B cell (primary cell): ENCODE results near the gene CHAF1A. TPM values are rescaled to one million over a fixed set of nuclear protein-coding genes. Genes with fewer than 3 reads are reported as not detected.

Experiments
- ATAC-seq: fragments of 200-7000 bp; cut with Tn5 transposase; one replicate; pipeline ENCODE4 v1.10.0; 2021; ENCODE audit warnings: low read depth, mild to moderate bottlenecking, moderate number of reproducible peaks, moderate library complexity
- CTCF ChIA-PET: fragments of 350-600 bp; sonication (Branson Sonifier 250); formaldehyde crosslinking; loops from one replicate; lab custom pipeline; 2021; ENCODE audit warnings: antibody characterized with exemption, inconsistent platforms; lab: Charles Lee
- POLR2A ChIA-PET: fragments of 350-600 bp; sonication (Branson Sonifier 250); formaldehyde crosslinking; loops from one replicate; lab custom pipeline; 2021; ENCODE audit warnings: antibody characterized with exemption; lab: Charles Lee
- DNase-seq: peaks from one replicate; pipeline ENCODE4 v3.0.0; 2013
- H2AFZ ChIP-seq: 2 replicates; pipeline ENCODE4 v1.6.1; 2012; ENCODE audit warnings: mild to moderate bottlenecking, low read depth, low read length; ENCODE audit not compliant: insufficient read depth, poor library complexity, severe bottlenecking
- H3K27ac ChIP-seq, 2 donors: 1 replicate in 1 of 2; 2 replicates in 1 of 2; pipeline ENCODE4 v1.5.1; 2012 to 2013; ENCODE audit warnings: low read length in 2 of 2, mild to moderate bottlenecking in 2 of 2, moderate library complexity in 1 of 2
- H3K27me3 ChIP-seq, 4 experiments: fragments of 200-600 bp in 1 of 4; sonication (generic) in 1 of 4; replicated peaks in 1 of 4; 1 replicate in 2 of 4; 2 replicates in 2 of 4; pipeline versions ENCODE4 v1.6.1 to v1.7.0; 2013 to 2016; ENCODE audit warnings: low read length in 3 of 4, mild to moderate bottlenecking in 2 of 4, mixed read lengths in 1 of 4, moderate library complexity in 1 of 4; ENCODE audit not compliant: insufficient read depth in 4 of 4, control insufficient read depth in 3 of 4; ENCODE audit errors: control extremely low read depth in 1 of 4
- H3K36me3 ChIP-seq, 2 experiments: replicated peaks in 1 of 2; 1 replicate in 1 of 2; 2 replicates in 1 of 2; pipeline versions ENCODE4 v1.6.1 to v1.7.1; 2013; ENCODE audit warnings: low read length in 1 of 2; ENCODE audit not compliant: insufficient read depth in 2 of 2, control insufficient read depth in 1 of 2; ENCODE audit errors: control extremely low read depth in 1 of 2, extremely low read depth in 1 of 2
- H3K4me1 ChIP-seq, 2 donors: fragments of 200-600 bp in 1 of 2; sonication (generic) in 1 of 2; 1 replicate in 1 of 2; 2 replicates in 1 of 2; pipeline versions ENCODE4 v1.5.1 to v1.6.1; 2013 to 2017; ENCODE audit warnings: low read length in 2 of 2; ENCODE audit not compliant: control insufficient read depth in 2 of 2, insufficient read depth in 2 of 2
- H3K4me2 ChIP-seq: replicated peaks from 2 replicates; pipeline ENCODE3; 2012; ENCODE audit warnings: mild to moderate bottlenecking, low read depth, low read length; ENCODE audit not compliant: poor library complexity, severe bottlenecking
- H3K4me3 ChIP-seq, 5 experiments: fragments of 200-600 bp in 1 of 5; sonication (generic) in 1 of 5; 1 replicate in 3 of 5; 2 replicates in 2 of 5; pipeline versions ENCODE4 v1.5.1 to v1.7.0; 2011 to 2016; ENCODE audit warnings: low read length in 4 of 5, mild to moderate bottlenecking in 4 of 5, low read depth in 2 of 5, control low read depth in 1 of 5, moderate library complexity in 1 of 5; ENCODE audit not compliant: insufficient read depth in 1 of 5; ENCODE audit errors: control extremely low read depth in 1 of 5, extremely low read depth in 1 of 5
- H3K79me2 ChIP-seq: fragments of 200-600 bp; sonication (generic); one replicate; pipeline ENCODE4 v1.6.0; 2016; ENCODE audit warnings: low read length; ENCODE audit not compliant: control insufficient read depth, insufficient read depth
- H3K9ac ChIP-seq: fragments of 200-600 bp; sonication (generic); 2 replicates; pipeline ENCODE4 v1.6.1; 2017; ENCODE audit warnings: mild to moderate bottlenecking, low read length, moderate library complexity
- H3K9me3 ChIP-seq, 3 donors: one replicate each; pipeline versions ENCODE4 v1.6.1 to v1.7.1; 2013; ENCODE audit warnings: low read length in 2 of 3; ENCODE audit not compliant: control insufficient read depth in 2 of 3, insufficient read depth in 1 of 3; ENCODE audit errors: control extremely low read depth in 1 of 3
- H4K20me1 ChIP-seq: 2 replicates; pipeline ENCODE4 v1.6.0; 2012; ENCODE audit warnings: mild to moderate bottlenecking, low read length; ENCODE audit not compliant: insufficient read depth, control insufficient read depth, poor library complexity, severe bottlenecking
- H3K27ac Mint-ChIP-seq: one replicate; pipeline ENCODE4 v1.8.0; 2021; ENCODE audit warnings: mixed read lengths
- H3K27me3 Mint-ChIP-seq: one replicate; pipeline ENCODE4 v1.8.0; 2021; ENCODE audit warnings: mixed read lengths
- H3K4me1 Mint-ChIP-seq: one replicate; pipeline ENCODE4 v1.8.0; 2021; ENCODE audit warnings: mixed read lengths
- H3K4me3 Mint-ChIP-seq: one replicate; pipeline ENCODE4 v1.8.0; 2021; ENCODE audit warnings: mixed read lengths
- H3K9me3 Mint-ChIP-seq: one replicate; pipeline ENCODE4 v1.8.0; 2022; ENCODE audit warnings: mixed read lengths; ENCODE audit not compliant: insufficient read depth
- CTCF ChIP-seq: fragments of 200-600 bp; IDR thresholded peaks from one replicate; pipeline ENCODE4 v1.8.0; 2022; ENCODE audit warnings: antibody characterized with exemption, mild to moderate bottlenecking
- EZH2 ChIP-seq: IDR thresholded peaks from 2 replicates; pipeline ENCODE4 v1.6.1; 2012; ENCODE audit warnings: borderline replicate concordance, low read depth, mild to moderate bottlenecking, moderate library complexity, low read length; ENCODE audit not compliant: insufficient read depth, poor library complexity, severe bottlenecking
- WGBS: methylation state at CpG from one replicate; pipeline ENCODE4 v1.1.5; 2013; ENCODE audit warnings: missing lambda C conversion rate; ENCODE audit not compliant: insufficient coverage; 5-methylcytosine and 5-hydroxymethylcytosine counted together
- intact Hi-C: fragments of 100-400 bp; cut with micrococcal nuclease; formaldehyde crosslinking; loops from one replicate; pipeline ENCODE4 v1.10.0; 2022
- polyA plus RNA-seq: library from polyadenylated mRNA; depleted of rRNA; stranded (reverse); fragments of >200 nt; gene quantifications from 2 replicates; pipeline ENCODE4 v1.2.3, GENCODE V29; 2012
- total RNA-seq, 2 donors: library from RNA; stranded (reverse); fragments of 120-200 nt in 1 of 2; gene quantifications; 1 replicate in 1 of 2; 2 replicates in 1 of 2; pipeline versions ENCODE4 v1.2.3 to v1.2.4, GENCODE V29; 2013 to 2022

The CHAF1A gene
- total and polyA plus RNA-seq, 2 donors (not counting 1 experiment from before 2014, with no cell fraction given) = 15.1 to 19.7 TPM

- H3K79me2 ChIP-seq = no peaks in the 10 kb centered on the region
- H3K36me3 ChIP-seq = no peaks in the 10 kb centered on the region
- Mint-ChIP-seq H3K4me1 (peaks cover 30% of the 10 kb centered on the region), H3K4me3 (no peak overlapping the region), H3K9me3 (no peaks in the 10 kb centered on the region), H3K27me3 (no peaks in the 10 kb centered on the region), H3K27ac (peak overlapping the region; percentile 89)
- H2AFZ ChIP-seq = no peak overlapping the region
- no peak overlapping the region for H3K9ac ChIP-seq
- intact Hi-C loops = no loop called here
- WGBS = 85% methylated on average over 12 of the region's 12 CpGs
- peaks cover 18 to 40% of the 10 kb centered on the region in 2 donors for H3K4me1 ChIP-seq
- CTCF ChIA-PET = interaction anchor here (1.1 kb wide), 1 partner anchor 15 kb away, joined by 3 read pairs; no protein-coding TSS in a partner anchor
- DNase-seq (no peak), ATAC-seq (no peak)
- H4K20me1 ChIP-seq = no peaks in the 10 kb centered on the region
- H3K4me3 ChIP-seq = no peak overlapping the region
- POLR2A ChIA-PET = no interaction called here
- no peaks in the 10 kb centered on the region for H3K27me3 ChIP-seq
- TF ChIP-seq CTCF = no peak
- TF ChIP-seq EZH2 = no peak
- H3K4me2 ChIP-seq = no peak overlapping the region
- H3K27ac ChIP-seq = peak overlapping the region in 1 of 2 donors; percentile 66
- H3K9me3 ChIP-seq = no peaks in the 10 kb centered on the region
These were observed 27.3 kb downstream of the CHAF1A start for GRCh38 chr19:4429771-4430171.

- peak; percentile 81 for DNase-seq
- Histone ChIP-seq H3K9me3 (no peaks in the 10 kb centered on the region), H3K9ac (no peak overlapping the region), H3K27me3 (no peaks in the 10 kb centered on the region), H3K36me3 (no peaks in the 10 kb centered on the region), H4K20me1 (no peaks in the 10 kb centered on the region), H3K79me2 (no peaks in the 10 kb centered on the region), H3K4me1 (peaks cover 18 to 40% of the 10 kb centered on the region in 2 donors), H3K4me3 (no peak overlapping the region), H3K4me2 (peak overlapping the region; percentile 67), H3K27ac (peak overlapping the region; percentile 59 to 78), H2AFZ (no peak overlapping the region)
- ATAC-seq = peak; percentile 77
- ChIA-PET POLR2A (interaction anchor here (0.7 kb wide), 1 partner anchor 14 kb away, joined by 3 read pairs; no protein-coding TSS in a partner anchor), CTCF (no interaction called here)
- Mint-ChIP-seq H3K4me1 (peaks cover 30% of the 10 kb centered on the region), H3K27ac (peak overlapping the region; percentile 89), H3K27me3 (no peaks in the 10 kb centered on the region), H3K4me3 (peak overlapping the region; percentile 69), H3K9me3 (no peaks in the 10 kb centered on the region)
- TF ChIP-seq EZH2 (no peak), CTCF (no peak)
- intact Hi-C loops = no loop called here
- 76% methylated on average over 10 of the region's 12 CpGs for WGBS
These were observed 28.3 kb downstream of the CHAF1A start for GRCh38 chr19:4430760-4431159.
